GM13976 (cell line): ENCODE data around the gene C19orf53.
"Not testable (repeated sequence)": the region's sequence is repeated elsewhere in the genome, so short reads cannot be mapped to it uniquely, and the experiment has no call there.

Experiments
- DNase-seq: peaks from one replicate; pipeline ENCODE4 v3.0.0; 2012; ENCODE audit warnings: low spot score
- in situ Hi-C: fragments of 300-500 bp; cut with MboI; formaldehyde crosslinking; loops from one replicate; pipeline ENCODE4 v1.12.0; 2022; ENCODE audit warnings: low sequenced_read_pairs, mixed read lengths, inconsistent platforms; ENCODE audit not compliant: unreplicated experiment
- TF ChIP-seq, protein P1 (sequence below): IDR thresholded peaks from 2 replicates; pipeline ENCODE4 v1.5.1; 2012; ENCODE audit warnings: borderline replicate concordance, mild to moderate bottlenecking; ENCODE audit not compliant: insufficient read depth; ENCODE audit errors: extremely low read depth, missing control alignments, control extremely low read depth

C19orf53 gene

DNA sequence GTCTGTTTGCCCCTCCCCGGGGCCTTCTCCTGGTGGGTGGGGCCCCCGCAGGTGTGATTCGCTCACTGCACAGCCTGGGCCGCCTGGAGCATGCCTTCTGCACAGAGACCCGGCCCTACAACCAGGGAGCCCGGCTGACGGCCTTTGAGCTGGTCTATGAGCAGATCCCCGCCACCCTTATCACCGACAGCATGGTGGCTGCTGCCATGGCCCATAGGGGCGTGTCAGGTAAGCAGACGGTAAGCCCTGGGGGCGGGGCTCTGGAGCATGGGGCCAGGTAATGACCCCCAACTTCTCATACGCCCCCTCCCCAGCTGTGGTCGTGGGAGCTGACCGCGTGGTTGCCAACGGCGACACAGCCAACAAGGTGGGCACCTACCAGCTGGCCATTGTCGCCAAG is 5.7 kb upstream of the C19orf53 start:
- TF ChIP-seq, protein P1, sequence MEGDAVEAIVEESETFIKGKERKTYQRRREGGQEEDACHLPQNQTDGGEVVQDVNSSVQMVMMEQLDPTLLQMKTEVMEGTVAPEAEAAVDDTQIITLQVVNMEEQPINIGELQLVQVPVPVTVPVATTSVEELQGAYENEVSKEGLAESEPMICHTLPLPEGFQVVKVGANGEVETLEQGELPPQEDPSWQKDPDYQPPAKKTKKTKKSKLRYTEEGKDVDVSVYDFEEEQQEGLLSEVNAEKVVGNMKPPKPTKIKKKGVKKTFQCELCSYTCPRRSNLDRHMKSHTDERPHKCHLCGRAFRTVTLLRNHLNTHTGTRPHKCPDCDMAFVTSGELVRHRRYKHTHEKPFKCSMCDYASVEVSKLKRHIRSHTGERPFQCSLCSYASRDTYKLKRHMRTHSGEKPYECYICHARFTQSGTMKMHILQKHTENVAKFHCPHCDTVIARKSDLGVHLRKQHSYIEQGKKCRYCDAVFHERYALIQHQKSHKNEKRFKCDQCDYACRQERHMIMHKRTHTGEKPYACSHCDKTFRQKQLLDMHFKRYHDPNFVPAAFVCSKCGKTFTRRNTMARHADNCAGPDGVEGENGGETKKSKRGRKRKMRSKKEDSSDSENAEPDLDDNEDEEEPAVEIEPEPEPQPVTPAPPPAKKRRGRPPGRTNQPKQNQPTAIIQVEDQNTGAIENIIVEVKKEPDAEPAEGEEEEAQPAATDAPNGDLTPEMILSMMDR = no peak
- DNase-seq = no peak
- in situ Hi-C loops = no loop called here

DNA sequence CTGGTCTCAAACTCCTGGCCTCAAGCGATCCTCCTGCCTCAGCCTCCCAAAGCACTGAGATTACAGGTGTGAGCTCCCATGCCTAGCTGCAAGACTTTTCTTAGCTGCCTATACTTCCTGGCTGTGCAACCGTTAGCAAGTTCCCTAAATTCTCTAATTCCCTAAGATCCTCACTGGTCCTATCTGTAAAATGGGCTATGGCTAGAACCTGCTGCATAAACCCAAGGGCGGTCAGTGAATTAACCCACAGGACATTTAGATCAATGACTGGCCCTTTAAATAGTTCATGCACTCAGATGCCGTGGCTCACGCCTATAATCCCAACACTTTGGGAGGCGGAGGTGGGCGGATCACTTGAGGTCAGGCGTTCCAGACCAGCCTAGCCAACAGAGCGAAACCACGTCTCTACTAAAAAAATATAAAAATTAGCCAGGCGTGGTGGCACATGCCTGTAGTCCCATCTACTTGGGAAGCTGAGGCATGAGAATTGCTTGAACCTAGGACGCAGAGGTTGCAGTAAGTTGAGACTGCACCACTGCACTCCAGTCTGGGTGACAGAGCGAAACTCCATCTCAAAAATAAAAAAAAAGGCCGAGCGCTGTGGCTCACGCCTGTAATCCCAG is 4.1 kb upstream of the C19orf53 start:
- in situ Hi-C loops = no loop called here
- TF ChIP-seq, protein P1 = no peak
- DNase-seq = no peak

DNA sequence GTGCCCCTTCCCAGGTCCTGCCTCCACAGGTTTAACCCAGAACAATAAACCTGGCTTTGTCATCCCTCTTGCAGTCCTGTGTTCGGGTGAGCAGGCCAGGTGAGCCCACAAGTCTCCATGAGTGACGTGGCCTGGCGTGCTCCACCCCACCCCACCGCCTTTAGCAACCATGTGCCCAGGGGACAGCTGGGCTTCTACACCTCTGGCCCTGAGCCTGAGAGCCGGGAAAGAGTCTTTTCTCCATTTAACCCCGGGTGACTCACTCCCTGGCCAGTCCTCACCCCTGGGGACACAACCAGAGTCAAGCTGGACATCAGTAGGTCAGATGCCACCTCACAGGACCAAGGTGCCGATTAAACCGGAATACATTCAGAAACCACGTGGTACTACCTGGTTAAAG is 4.1 kb downstream of the C19orf53 start:
- DNase-seq = no peak
- TF ChIP-seq, protein P1 = no peak
- in situ Hi-C loops = no loop called here

DNA sequence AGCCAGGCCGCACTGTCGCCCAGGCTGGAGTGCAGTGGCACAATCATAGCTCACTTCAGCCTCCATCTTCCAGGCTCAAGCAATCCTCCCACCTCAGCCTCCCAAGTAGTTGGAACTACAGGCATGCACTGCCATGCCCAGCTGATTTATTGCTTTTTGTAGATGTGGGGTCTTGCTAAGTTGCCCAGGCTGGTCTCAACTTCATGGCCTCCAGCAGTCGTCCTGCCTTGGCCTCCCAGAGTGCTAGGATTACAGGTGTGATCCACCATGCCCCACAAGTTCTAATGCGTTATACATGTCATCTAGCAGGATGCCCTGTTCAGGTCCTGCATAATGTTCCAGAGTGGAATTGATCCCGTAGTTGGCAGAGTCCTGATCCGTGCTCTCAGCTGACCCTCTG is 4.6 kb downstream of the C19orf53 start:
- DNase-seq = no peak
- TF ChIP-seq, protein P1 = no peak
- in situ Hi-C loops = no loop called here

DNA sequence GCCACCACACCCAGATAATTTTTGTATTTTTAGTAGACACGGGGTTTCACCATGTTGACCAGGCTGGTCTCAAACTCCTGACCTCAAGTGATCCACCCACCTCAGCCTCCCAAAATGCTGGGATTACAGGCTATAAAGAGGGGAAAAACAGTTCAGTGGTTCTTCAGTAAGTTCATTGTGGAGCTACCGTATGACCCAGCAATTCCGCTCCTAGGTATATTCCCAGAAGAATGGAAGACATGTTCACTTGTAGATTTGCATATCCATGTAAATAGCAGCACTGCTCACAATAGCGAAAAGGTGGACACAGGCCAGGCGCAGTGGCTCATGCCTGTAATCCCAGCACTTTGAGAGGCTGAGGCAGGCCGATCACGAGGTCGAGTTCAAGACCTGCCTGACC is 5.5 kb downstream of the C19orf53 start:
- in situ Hi-C loops = loop anchor here (5.0 kb wide), 1 partner anchor 83 kb away; no protein-coding TSS in a partner anchor
- DNase-seq = not testable (repeated sequence)

DNA sequence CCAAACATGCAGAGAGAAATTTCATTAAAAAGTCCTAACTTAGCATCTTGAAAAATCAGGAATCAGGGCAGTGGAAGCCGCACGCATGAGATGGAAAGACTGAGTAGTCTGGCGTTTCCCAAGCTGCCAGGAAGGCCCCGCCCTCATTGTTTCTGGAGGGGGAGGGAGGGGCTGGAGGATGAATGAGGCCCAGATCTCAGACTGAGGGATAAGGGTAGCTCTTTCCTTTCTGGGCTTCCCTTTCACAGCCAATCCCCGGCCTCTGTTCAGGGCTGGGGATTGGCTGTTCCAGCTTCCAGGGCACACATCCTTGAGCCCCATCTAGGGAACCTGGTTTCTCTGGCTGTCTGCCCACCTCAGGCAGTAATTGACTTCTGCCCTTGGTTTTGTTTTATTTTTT is 7.3 kb downstream of the C19orf53 start:
- no peak for DNase-seq
- in situ Hi-C loops = loop anchor here (5.0 kb wide), 1 partner anchor 81 kb away; no protein-coding TSS in a partner anchor
- TF ChIP-seq, protein P1 = no peak

DNA sequence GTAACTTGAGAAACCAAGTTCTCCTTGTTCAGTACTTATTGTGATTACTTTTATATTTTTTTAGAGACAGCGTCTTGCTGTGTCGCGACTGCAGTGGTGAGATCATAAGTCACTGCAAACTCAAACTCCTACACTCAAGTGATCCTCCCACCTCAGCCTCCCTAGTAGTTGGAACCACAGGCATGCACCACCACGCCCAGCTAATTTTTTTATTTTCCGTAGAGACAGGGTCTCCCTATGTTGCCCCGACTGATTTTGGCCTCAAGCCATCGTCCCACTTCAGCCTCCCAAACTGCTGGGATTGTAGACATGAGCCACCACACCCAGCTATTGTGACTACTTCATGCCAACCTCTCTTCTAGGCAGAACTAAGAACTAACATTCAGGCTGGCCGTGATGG is 8.3 kb downstream of the C19orf53 start:
- TF ChIP-seq, protein P1 = no peak
- in situ Hi-C loops = loop anchor here (5.0 kb wide), 1 partner anchor 80 kb away; no protein-coding TSS in a partner anchor
- no peak for DNase-seq
